HepG2 (cell line): ENCODE data around the gene OGA. TPM values are rescaled to one million over a fixed set of nuclear protein-coding genes. Genes with fewer than 3 reads are reported as not detected.

ENCODE experiments used
- ATAC-seq: fragments of 200-7000 bp; cut with Tn5 transposase; 3 replicates; pipeline ENCODE4 v1.9.1; 2020; ENCODE audit warnings: mild to moderate bottlenecking, moderate library complexity
- BruUV-seq: library from RNA; stranded (reverse); fragments of 400-500 nt; replicated peaks from 2 replicates; lab custom pipeline; 2021; lab: Mats Ljungman, UMichigan
- CTCF ChIA-PET: fragments of 300-600 bp; formaldehyde crosslinking; extraction: SDS; loops from one replicate; lab custom pipeline; 2021; ENCODE audit warnings: low total read pairs, inconsistent platforms, low intra/inter-chr PET ratio; lab: Yijun Ruan, JAX
- POLR2A ChIA-PET: fragments of 350-600 bp; sonication (Branson Sonifier 250); formaldehyde crosslinking; loops from one replicate; lab custom pipeline; 2020; ENCODE audit warnings: antibody characterized with exemption, inconsistent platforms; lab: Yijun Ruan, JAX
- DNase-seq: peaks from one replicate; pipeline ENCODE4 v3.0.0-alpha.2; 2015; ENCODE audit warnings: low spot score
- FAIRE-seq: peaks from 3 replicates; lab custom pipeline; 2011; peaks lifted over from hg19 to GRCh38; lab: Jason Lieb, UNC
- H2AFZ ChIP-seq: one replicate; pipeline ENCODE4 v1.6.1; 2011; ENCODE audit warnings: low read length, inconsistent platforms
- H3K27ac ChIP-seq: fragments of 300-600 bp; 3 replicates; pipeline ENCODE4 v1.8.0; 2011; ENCODE audit warnings: mixed run types, mild to moderate bottlenecking, mixed read lengths, low read length, inconsistent platforms; ENCODE audit not compliant: insufficient read depth; ENCODE audit errors: extremely low read length
- H3K27me3 ChIP-seq, 2 experiments: fragments of 200-600 bp in 1 of 2; 2 replicates in 1 of 2; 3 replicates in 1 of 2; pipeline versions ENCODE4 v1.6.0 to v1.8.0; 2011; ENCODE audit warnings: low read length in 2 of 2, mild to moderate bottlenecking in 2 of 2, moderate library complexity in 2 of 2, inconsistent platforms in 1 of 2; ENCODE audit not compliant: insufficient read depth in 2 of 2, control insufficient read depth in 1 of 2
- H3K36me3 ChIP-seq, 2 experiments: fragments of 200-600 bp in 1 of 2; replicated peaks in 1 of 2; 2 replicates in 1 of 2; 3 replicates in 1 of 2; pipeline versions ENCODE4 v1.5.1 to v1.8.0; 2011; ENCODE audit warnings: low read length in 2 of 2, inconsistent platforms in 1 of 2; ENCODE audit not compliant: insufficient read depth in 2 of 2, control insufficient read depth in 1 of 2
- H3K4me1 ChIP-seq: 2 replicates; pipeline ENCODE4 v1.5.1; 2012; ENCODE audit warnings: low read length, inconsistent platforms; ENCODE audit not compliant: insufficient read depth
- H3K4me2 ChIP-seq: 2 replicates; pipeline ENCODE4 v1.6.0; 2011; ENCODE audit warnings: low read depth, low read length, inconsistent platforms
- H3K4me3 ChIP-seq, 3 experiments: fragments of 200-600 bp in 1 of 3; sonication (generic), shearing (Covaris generic) in 1 of 3; replicated peaks in 1 of 3; 2 replicates each; pipeline ENCODE4 v1.5.1; 2011 to 2016; ENCODE audit warnings: low read length in 3 of 3, inconsistent platforms in 2 of 3, low read depth in 2 of 3, mild to moderate bottlenecking in 2 of 3, control low read depth in 1 of 3, mixed read lengths in 1 of 3; ENCODE audit not compliant: insufficient read depth in 1 of 3
- H3K79me2 ChIP-seq: one replicate; pipeline ENCODE4 v1.6.1; 2011; ENCODE audit warnings: low read length, inconsistent platforms; ENCODE audit not compliant: insufficient read depth
- H3K9ac ChIP-seq: 2 replicates; pipeline ENCODE4 v1.6.0; 2011; ENCODE audit warnings: mild to moderate bottlenecking, low read depth, low read length, inconsistent platforms; ENCODE audit not compliant: insufficient read depth
- H3K9me3 ChIP-seq: 2 replicates; pipeline ENCODE4 v1.5.1; 2012; ENCODE audit warnings: mild to moderate bottlenecking, low read length
- H4K20me1 ChIP-seq: 2 replicates; pipeline ENCODE4 v1.6.0; 2011; ENCODE audit warnings: inconsistent platforms, mild to moderate bottlenecking, low read length, moderate library complexity; ENCODE audit not compliant: insufficient read depth
- ATF7 ChIP-seq, 2 experiments: fragments of 450-650 bp in 1 of 2; sonication (generic) in 1 of 2; formaldehyde crosslinking in 1 of 2; IDR thresholded peaks; 2 replicates each; pipeline versions ENCODE4 v1.4.0 to v1.6.1; 2016 to 2020; ENCODE audit warnings: antibody characterized with exemption in 1 of 2, mild to moderate bottlenecking in 1 of 2, missing genetic modification reagents in 1 of 2
- CTCF ChIP-seq: sonication (generic); formaldehyde crosslinking; IDR thresholded peaks from 2 replicates; pipeline ENCODE4 v1.5.0; 2020; ENCODE audit warnings: mild to moderate bottlenecking, missing genetic modification reagents, moderate library complexity
- DNMT3B ChIP-seq: conservative IDR thresholded peaks from 2 replicates; pipeline ENCODE4 v1.6.1; 2016; ENCODE audit warnings: missing biosample characterization, control low read depth
- EED ChIP-seq: sonication (generic); formaldehyde crosslinking; IDR thresholded peaks from 2 replicates; pipeline ENCODE4 v1.5.0; 2020; ENCODE audit warnings: mild to moderate bottlenecking, missing genetic modification reagents
- MEIS1 ChIP-seq: sonication (generic); formaldehyde crosslinking; IDR thresholded peaks from 2 replicates; pipeline ENCODE4 v1.9.0; 2021; ENCODE audit warnings: mild to moderate bottlenecking, missing genetic modification reagents, moderate library complexity, borderline replicate concordance
- SP2 ChIP-seq: sonication (generic); formaldehyde crosslinking; IDR thresholded peaks from 2 replicates; pipeline ENCODE4 v1.5.1; 2020; ENCODE audit warnings: mild to moderate bottlenecking, missing genetic modification reagents
- SSRP1 ChIP-seq: IDR thresholded peaks from 2 replicates; pipeline ENCODE4 v1.6.1; 2016; ENCODE audit warnings: control low read depth
- YY1 ChIP-seq: IDR thresholded peaks from 2 replicates; pipeline ENCODE4 v1.6.1; 2011; ENCODE audit warnings: low read length, low read depth, moderate library complexity, mild to moderate bottlenecking; ENCODE audit not compliant: insufficient read depth, insufficient replicate concordance
- WGBS: methylation state at CpG from one replicate; pipeline ENCODE4 v1.1.6; 2017; ENCODE audit warnings: low lambda C conversion rate; 5-methylcytosine and 5-hydroxymethylcytosine counted together
- in situ Hi-C: cut with HindIII; loops from 2 replicates; pipeline ENCODE4 v1.10.0; 2017; ENCODE audit warnings: low pct_unique_long_range_greater_than_20kb; ENCODE audit not compliant: extremely low pct_ligation_motif_present
- intact Hi-C: fragments of 100-400 bp; cut with micrococcal nuclease; formaldehyde crosslinking; loops from one replicate; pipeline ENCODE4 v1.10.0; 2022; ENCODE audit not compliant: unreplicated experiment
- polyA plus RNA-seq, 8 experiments: library from polyadenylated mRNA; depleted of rRNA in 3 of 8; stranded (reverse) in 7 of 8; unstranded in 1 of 8; fragments of >200 nt; fragmentation: Illumina TruSeq in 4 of 8; extraction: Trizol in 4 of 8; gene quantifications; 2 replicates each; pipeline versions ENCODE4 v1.2.1 to v1.2.3, GENCODE V29; 2011 to 2016; ENCODE audit warnings: low read depth in 4 of 8, missing spikeins in 1 of 8, mixed read lengths in 1 of 8; ENCODE audit not compliant: insufficient read depth in 1 of 8
- total RNA-seq, 5 experiments: library from RNA; depleted of rRNA; stranded (reverse); fragments of >200 nt; fragmentation: Illumina TruSeq; extraction: Trizol; gene quantifications; 2 replicates each; pipeline ENCODE4 v1.2.3, GENCODE V29; 2016; ENCODE audit warnings: low read depth in 1 of 5
- TF ChIP-seq, protein P1 (sequence below): sonication (generic); formaldehyde crosslinking; IDR thresholded peaks from 2 replicates; pipeline ENCODE4 v1.5.0; 2020; ENCODE audit warnings: missing genetic modification reagents, mild to moderate bottlenecking, borderline replicate concordance
- TF ChIP-seq, protein P2 (sequence below): sonication (generic); formaldehyde crosslinking; IDR thresholded peaks from 2 replicates; pipeline ENCODE4 v1.4.0; 2020; ENCODE audit warnings: missing genetic modification reagents, borderline replicate concordance
- TF ChIP-seq, protein P3 (sequence below): sonication (generic); formaldehyde crosslinking; IDR thresholded peaks from 2 replicates; pipeline ENCODE4 v1.5.1; 2020; ENCODE audit warnings: missing genetic modification reagents, mild to moderate bottlenecking, borderline replicate concordance

Gene OGA
- total and polyA plus RNA-seq, 2 of the 13 experiments (the other 11 are each of a cell fraction or from before 2014, with no cell fraction given): 33.2 to 39.8 TPM

GRCh38 chr10:101832325-101832771 is 14.1 kb upstream of the OGA start (continued):
- TF ChIP-seq, protein P1, sequence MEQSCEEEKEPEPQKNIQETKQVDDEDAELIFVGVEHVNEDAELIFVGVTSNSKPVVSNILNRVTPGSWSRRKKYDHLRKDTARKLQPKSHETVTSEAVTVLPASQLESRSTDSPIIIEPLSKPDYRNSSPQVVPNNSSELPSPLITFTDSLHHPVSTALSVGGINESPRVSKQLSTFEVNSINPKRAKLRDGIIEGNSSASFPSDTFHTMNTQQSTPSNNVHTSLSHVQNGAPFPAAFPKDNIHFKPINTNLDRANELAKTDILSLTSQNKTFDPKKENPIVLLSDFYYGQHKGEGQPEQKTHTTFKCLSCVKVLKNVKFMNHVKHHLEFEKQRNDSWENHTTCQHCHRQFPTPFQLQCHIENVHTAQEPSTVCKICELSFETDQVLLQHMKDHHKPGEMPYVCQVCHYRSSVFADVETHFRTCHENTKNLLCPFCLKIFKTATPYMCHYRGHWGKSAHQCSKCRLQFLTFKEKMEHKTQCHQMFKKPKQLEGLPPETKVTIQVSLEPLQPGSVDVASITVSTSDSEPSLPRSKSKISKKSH: no peak
- TF ChIP-seq YY1: no peak
- TF ChIP-seq, protein P2, sequence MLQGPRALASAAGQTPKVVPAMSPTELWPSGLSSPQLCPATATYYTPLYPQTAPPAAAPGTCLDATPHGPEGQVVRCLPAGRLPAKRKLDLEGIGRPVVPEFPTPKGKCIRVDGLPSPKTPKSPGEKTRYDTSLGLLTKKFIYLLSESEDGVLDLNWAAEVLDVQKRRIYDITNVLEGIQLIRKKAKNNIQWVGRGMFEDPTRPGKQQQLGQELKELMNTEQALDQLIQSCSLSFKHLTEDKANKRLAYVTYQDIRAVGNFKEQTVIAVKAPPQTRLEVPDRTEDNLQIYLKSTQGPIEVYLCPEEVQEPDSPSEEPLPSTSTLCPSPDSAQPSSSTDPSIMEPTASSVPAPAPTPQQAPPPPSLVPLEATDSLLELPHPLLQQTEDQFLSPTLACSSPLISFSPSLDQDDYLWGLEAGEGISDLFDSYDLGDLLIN (CRISPR knock-in tag): no peak
- no peak for TF ChIP-seq DNMT3B (CRISPR knock-in tag)
- TF ChIP-seq SP2: no peak
- no peak for TF ChIP-seq ATF7 (IDR thresholded peaks at IDR 0.05)
- no peak for TF ChIP-seq ATF7 (CRISPR knock-in tag; IDR thresholded peaks at IDR 0.05)

GRCh38 chr10:101831169-101831811 is 13.0 kb upstream of the OGA start:
- 95% methylated on average over 9 of the region's 9 CpGs for WGBS
- H2AFZ ChIP-seq: no peak overlapping the region
- ATAC-seq: no peak
- no peak overlapping the region for H3K4me2 ChIP-seq
- H3K9me3 ChIP-seq: no peaks in the 10 kb centered on the region
- BruUV-seq: no TSS peak
- TF ChIP-seq MEIS1 (CRISPR knock-in tag) (no peak), CTCF (CRISPR knock-in tag) (no peak), EED (CRISPR knock-in tag) (no peak), SSRP1 (CRISPR knock-in tag) (no peak)
- TF ChIP-seq, protein P3, sequence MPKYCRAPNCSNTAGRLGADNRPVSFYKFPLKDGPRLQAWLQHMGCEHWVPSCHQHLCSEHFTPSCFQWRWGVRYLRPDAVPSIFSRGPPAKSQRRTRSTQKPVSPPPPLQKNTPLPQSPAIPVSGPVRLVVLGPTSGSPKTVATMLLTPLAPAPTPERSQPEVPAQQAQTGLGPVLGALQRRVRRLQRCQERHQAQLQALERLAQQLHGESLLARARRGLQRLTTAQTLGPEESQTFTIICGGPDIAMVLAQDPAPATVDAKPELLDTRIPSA (CRISPR knock-in tag): no peak
- no peaks in the 10 kb centered on the region for H3K4me1 ChIP-seq
- no peak for DNase-seq
- H3K79me2 ChIP-seq: no peaks in the 10 kb centered on the region
- H3K27me3 ChIP-seq: no peaks in the 10 kb centered on the region
- H4K20me1 ChIP-seq: no peaks in the 10 kb centered on the region
- no peak overlapping the region for H3K4me3 ChIP-seq
- ChIA-PET POLR2A (no interaction called here), CTCF (no interaction called here)
- no peak overlapping the region for H3K27ac ChIP-seq
- intact Hi-C loops (no loop called here), in situ Hi-C loops (no loop called here)
- H3K36me3 ChIP-seq: 0 out of 5 replicates have a peak, but pooled peaks cover 0 to 4% of the 10 kb centered on the region in 2 experiments
- no peak overlapping the region for H3K9ac ChIP-seq
- FAIRE-seq: no peak
